Measurements from ENCODE around the gene CRK. TPM values are rescaled to one million over a fixed set of nuclear protein-coding genes. Genes with fewer than 3 reads are reported as not detected.

The CRK gene
- total RNA-seq, 1 donor from 2014 or later = 83.5 TPM

DNA sequence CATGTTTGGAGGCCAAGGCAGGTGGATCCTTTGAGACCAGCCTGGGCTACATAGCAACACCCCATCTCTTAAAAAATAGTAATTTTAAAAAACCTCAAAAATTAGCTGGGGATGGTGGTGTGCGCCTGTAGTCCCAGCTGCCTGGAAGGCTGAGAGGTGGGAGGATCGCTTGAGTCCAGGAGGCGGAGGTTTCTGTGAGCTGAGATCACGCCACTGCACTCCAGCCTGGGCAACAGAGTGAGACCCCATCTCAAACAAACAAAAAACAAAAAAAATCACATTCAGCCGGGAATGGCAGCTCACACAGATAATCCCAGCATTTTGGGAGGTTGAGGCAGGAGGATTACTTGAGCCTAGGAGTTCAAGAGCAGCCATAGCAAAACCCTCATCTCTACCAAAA is 39.6 kb downstream of the CRK start:
- Histone ChIP-seq H4K20me1 (ENCODE audit: insufficient read depth, low read length) (peaks cover 72% of the 10 kb centered on the region), H3K27me3 (ENCODE audit: insufficient read depth, low read length) (no peaks in the 10 kb centered on the region), H3K4me1 (ENCODE audit: insufficient read depth, low read length) (peaks cover 12% of the 10 kb centered on the region), H3K36me3 (ENCODE audit: insufficient read depth, low read length) (peaks cover 6% of the 10 kb centered on the region), H3K27ac (ENCODE audit: low read depth, low read length) (no peak overlapping the region), H3K4me3 (ENCODE audit: insufficient read depth, low read depth, low read length) (no peak overlapping the region), H3K9ac (ENCODE audit: low read length) (no peak overlapping the region), H3K4me2 (ENCODE audit: low read length) (no peak overlapping the region), H3K9me3 (ENCODE audit: insufficient read depth, low read depth, low read length) (no peaks in the 10 kb centered on the region), H3K79me2 (ENCODE audit: insufficient read depth, low read length) (peaks cover 16% of the 10 kb centered on the region), H2AFZ (ENCODE audit: low read depth, low read length) (no peak overlapping the region)
- FAIRE-seq = no peak
- Mint-ChIP-seq H3K4me3 (ENCODE audit: unreplicated experiment) (no peak overlapping the region), H3K4me1 (ENCODE audit: low read depth, unreplicated experiment) (peaks cover 4% of the 10 kb centered on the region), H3K27me3 (ENCODE audit: low read depth, unreplicated experiment) (no peaks in the 10 kb centered on the region), H3K36me3 (ENCODE audit: low read depth, unreplicated experiment) (peaks cover 8% of the 10 kb centered on the region), H3K9me3 (ENCODE audit: unreplicated experiment) (no peaks in the 10 kb centered on the region), H3K27ac (ENCODE audit: unreplicated experiment) (no peak overlapping the region)
- TF ChIP-seq EZH2 (IDR thresholded peaks at IDR 0.05; ENCODE audit: insufficient read depth, low read length) = no peak
- TF ChIP-seq, protein P1, sequence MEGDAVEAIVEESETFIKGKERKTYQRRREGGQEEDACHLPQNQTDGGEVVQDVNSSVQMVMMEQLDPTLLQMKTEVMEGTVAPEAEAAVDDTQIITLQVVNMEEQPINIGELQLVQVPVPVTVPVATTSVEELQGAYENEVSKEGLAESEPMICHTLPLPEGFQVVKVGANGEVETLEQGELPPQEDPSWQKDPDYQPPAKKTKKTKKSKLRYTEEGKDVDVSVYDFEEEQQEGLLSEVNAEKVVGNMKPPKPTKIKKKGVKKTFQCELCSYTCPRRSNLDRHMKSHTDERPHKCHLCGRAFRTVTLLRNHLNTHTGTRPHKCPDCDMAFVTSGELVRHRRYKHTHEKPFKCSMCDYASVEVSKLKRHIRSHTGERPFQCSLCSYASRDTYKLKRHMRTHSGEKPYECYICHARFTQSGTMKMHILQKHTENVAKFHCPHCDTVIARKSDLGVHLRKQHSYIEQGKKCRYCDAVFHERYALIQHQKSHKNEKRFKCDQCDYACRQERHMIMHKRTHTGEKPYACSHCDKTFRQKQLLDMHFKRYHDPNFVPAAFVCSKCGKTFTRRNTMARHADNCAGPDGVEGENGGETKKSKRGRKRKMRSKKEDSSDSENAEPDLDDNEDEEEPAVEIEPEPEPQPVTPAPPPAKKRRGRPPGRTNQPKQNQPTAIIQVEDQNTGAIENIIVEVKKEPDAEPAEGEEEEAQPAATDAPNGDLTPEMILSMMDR (IDR thresholded peaks at IDR 0.05; ENCODE audit: insufficient read depth, low read depth, low read length) = no peak
- DNase-seq (ENCODE audit: low read depth) = no peak

DNA sequence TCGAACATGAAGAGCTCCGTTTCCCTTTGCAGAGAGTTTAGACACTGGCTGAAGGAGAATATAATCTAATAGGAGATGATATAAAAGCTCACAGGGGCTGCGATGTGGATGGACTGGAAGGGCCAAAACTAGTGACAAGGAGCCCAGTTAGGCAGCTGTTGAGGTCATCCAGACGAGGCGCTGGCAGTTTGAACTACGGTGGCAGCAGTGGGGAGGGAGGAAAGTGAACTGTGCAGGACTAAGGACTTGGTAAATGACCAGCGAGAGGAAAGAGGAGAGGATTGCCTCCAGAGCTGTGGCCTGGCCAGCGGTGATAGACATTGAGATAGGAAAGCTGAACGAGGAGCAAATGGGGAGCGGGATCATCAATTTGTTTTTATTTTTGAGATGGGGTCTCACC is 41.4 kb downstream of the CRK start:
- Histone ChIP-seq H4K20me1 (ENCODE audit: insufficient read depth, low read length) (peaks cover 64% of the 10 kb centered on the region), H3K4me3 (ENCODE audit: insufficient read depth, low read depth, low read length) (no peak overlapping the region), H3K4me1 (ENCODE audit: insufficient read depth, low read length) (peaks cover 12% of the 10 kb centered on the region), H2AFZ (ENCODE audit: low read depth, low read length) (no peak overlapping the region), H3K79me2 (ENCODE audit: insufficient read depth, low read length) (no peaks in the 10 kb centered on the region), H3K27me3 (ENCODE audit: insufficient read depth, low read length) (no peaks in the 10 kb centered on the region), H3K9me3 (ENCODE audit: insufficient read depth, low read depth, low read length) (no peaks in the 10 kb centered on the region), H3K9ac (ENCODE audit: low read length) (no peak overlapping the region), H3K27ac (ENCODE audit: low read depth, low read length) (no peak overlapping the region), H3K4me2 (ENCODE audit: low read length) (no peak overlapping the region), H3K36me3 (ENCODE audit: insufficient read depth, low read length) (no peaks in the 10 kb centered on the region)
- DNase-seq (ENCODE audit: low read depth) (no peak), FAIRE-seq (no peak)
- H3K27ac Mint-ChIP-seq (ENCODE audit: unreplicated experiment) = peak overlapping the region; percentile 82
- H3K27me3 Mint-ChIP-seq (ENCODE audit: low read depth, unreplicated experiment) = no peaks in the 10 kb centered on the region
- peak overlapping the region; percentile 71 for H3K4me3 Mint-ChIP-seq (ENCODE audit: unreplicated experiment)
- TF ChIP-seq EZH2 (IDR thresholded peaks at IDR 0.05; ENCODE audit: insufficient read depth, low read length) = no peak
- TF ChIP-seq, protein P1 (IDR thresholded peaks at IDR 0.05; ENCODE audit: insufficient read depth, low read depth, low read length) = no peak
- H3K4me1 Mint-ChIP-seq (ENCODE audit: low read depth, unreplicated experiment) = peaks cover 4% of the 10 kb centered on the region
- H3K36me3 Mint-ChIP-seq (ENCODE audit: low read depth, unreplicated experiment) = peaks cover 5% of the 10 kb centered on the region
- H3K9me3 Mint-ChIP-seq (ENCODE audit: unreplicated experiment) = no peaks in the 10 kb centered on the region

DNA sequence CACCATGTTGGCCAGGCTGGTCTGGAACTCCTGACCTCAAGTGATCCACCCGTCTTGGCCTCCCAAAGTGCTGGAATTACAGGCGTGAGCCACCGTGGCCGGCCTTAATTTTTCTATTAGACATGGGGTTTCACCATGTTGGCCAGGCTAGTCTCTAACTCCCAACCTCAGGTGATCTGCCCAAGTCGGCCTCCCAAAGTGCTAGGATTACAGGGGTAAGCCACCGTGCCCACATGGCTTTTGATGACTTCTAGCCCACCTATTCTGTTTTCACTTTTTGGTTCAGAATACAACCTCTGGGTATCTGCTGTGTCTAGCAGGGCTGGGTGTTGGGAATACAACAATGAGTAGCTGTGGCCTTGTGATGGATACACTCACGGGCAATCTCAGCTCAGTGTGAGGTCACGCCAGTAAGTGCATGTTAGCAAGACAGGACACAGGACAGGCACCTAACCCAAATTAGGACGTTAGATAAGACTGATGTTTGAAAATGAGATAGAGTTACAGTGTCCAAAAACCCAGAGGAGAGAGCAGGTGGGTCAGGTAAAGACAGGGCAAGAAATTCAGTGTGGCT is 41.9 kb downstream of the CRK start:
- H3K4me2 ChIP-seq (ENCODE audit: low read length) = no peak overlapping the region
- no peak overlapping the region for H3K27ac Mint-ChIP-seq (ENCODE audit: unreplicated experiment)
- H3K36me3 Mint-ChIP-seq (ENCODE audit: low read depth, unreplicated experiment) = peaks cover 5% of the 10 kb centered on the region
- H3K9ac ChIP-seq (ENCODE audit: low read length) = no peak overlapping the region
- H3K79me2 ChIP-seq (ENCODE audit: insufficient read depth, low read length) = no peaks in the 10 kb centered on the region
- H3K4me3 Mint-ChIP-seq (ENCODE audit: unreplicated experiment) = no peak overlapping the region
- H2AFZ ChIP-seq (ENCODE audit: low read depth, low read length) = no peak overlapping the region
- TF ChIP-seq EZH2 (IDR thresholded peaks at IDR 0.05; ENCODE audit: insufficient read depth, low read length) = no peak
- TF ChIP-seq, protein P1 (IDR thresholded peaks at IDR 0.05; ENCODE audit: insufficient read depth, low read depth, low read length) = no peak
- no peak overlapping the region for H3K27ac ChIP-seq (ENCODE audit: low read depth, low read length)
- H3K27me3 Mint-ChIP-seq (ENCODE audit: low read depth, unreplicated experiment) = no peaks in the 10 kb centered on the region
- H4K20me1 ChIP-seq (ENCODE audit: insufficient read depth, low read length) = peaks cover 64% of the 10 kb centered on the region
- no peaks in the 10 kb centered on the region for H3K9me3 Mint-ChIP-seq (ENCODE audit: unreplicated experiment)
- no peaks in the 10 kb centered on the region for H3K27me3 ChIP-seq (ENCODE audit: insufficient read depth, low read length)
- H3K4me3 ChIP-seq (ENCODE audit: insufficient read depth, low read depth, low read length) = no peak overlapping the region
- H3K4me1 ChIP-seq (ENCODE audit: insufficient read depth, low read length) = peaks cover 12% of the 10 kb centered on the region
- H3K4me1 Mint-ChIP-seq (ENCODE audit: low read depth, unreplicated experiment) = peaks cover 4% of the 10 kb centered on the region
- no peak for DNase-seq (ENCODE audit: low read depth)
- H3K9me3 ChIP-seq (ENCODE audit: insufficient read depth, low read depth, low read length) = no peaks in the 10 kb centered on the region
- no peaks in the 10 kb centered on the region for H3K36me3 ChIP-seq (ENCODE audit: insufficient read depth, low read length)
- no peak for FAIRE-seq

All from astrocyte (in vitro differentiated cells and primary cell).